Measurements from ENCODE around the gene STK11IP. TPM values are rescaled to one million over a fixed set of nuclear protein-coding genes. Genes with fewer than 3 reads are reported as not detected.
A peak's percentile ranks its signal among the peaks of the same experiment; 100 is the strongest.

STK11IP gene
- total and polyA plus RNA-seq, 2 of the 13 experiments (the other 11 are each of a cell fraction or from before 2014, with no cell fraction given), result 12.8 to 24.0 TPM

DNA sequence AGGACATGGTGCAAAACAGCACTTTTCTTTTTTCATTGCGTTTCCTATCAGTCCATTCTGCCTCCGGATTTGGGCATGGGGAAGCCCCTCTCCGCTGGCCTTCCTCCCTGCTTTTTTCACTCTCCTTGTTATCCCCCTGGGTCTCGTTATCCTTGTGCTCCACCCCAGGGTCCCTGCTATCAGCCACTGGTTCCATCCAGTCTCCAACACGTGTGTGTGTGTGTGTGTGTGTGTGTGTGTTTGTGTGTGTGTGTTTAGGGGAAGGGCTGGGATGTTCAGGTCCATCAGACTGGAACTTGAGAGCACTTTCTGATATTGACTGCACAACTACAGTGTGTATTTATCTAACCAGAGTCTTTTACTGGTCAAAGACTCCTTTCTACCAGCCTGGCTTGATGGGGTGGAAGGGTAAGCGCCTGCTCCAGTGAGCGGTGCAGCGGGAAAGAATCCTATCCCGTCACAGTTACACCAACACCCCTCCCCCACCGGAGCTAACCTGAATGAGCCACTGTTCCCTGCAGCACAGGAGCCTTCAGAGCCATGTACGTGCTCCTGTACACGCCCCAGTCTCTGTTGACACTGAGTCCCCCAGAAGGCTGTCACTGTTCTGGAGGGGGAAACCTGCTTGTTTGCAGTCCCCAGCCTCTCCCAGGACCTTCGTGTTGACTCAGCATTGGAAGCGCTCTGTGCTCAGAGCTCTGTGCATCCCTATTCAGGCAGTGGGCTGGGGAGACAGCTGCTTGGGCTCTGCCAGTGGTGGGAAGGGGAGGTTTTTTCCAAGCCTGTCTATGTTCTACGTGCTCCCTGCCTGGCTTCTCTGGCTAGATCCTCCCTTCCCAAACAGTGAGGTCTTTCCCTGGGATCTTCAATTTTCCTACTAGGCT is 20.9 kb upstream of the STK11IP start (continued):
- TF ChIP-seq, protein P1, sequence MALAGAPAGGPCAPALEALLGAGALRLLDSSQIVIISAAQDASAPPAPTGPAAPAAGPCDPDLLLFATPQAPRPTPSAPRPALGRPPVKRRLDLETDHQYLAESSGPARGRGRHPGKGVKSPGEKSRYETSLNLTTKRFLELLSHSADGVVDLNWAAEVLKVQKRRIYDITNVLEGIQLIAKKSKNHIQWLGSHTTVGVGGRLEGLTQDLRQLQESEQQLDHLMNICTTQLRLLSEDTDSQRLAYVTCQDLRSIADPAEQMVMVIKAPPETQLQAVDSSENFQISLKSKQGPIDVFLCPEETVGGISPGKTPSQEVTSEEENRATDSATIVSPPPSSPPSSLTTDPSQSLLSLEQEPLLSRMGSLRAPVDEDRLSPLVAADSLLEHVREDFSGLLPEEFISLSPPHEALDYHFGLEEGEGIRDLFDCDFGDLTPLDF (CRISPR knock-in tag; IDR thresholded peaks at IDR 0.05), result no peak
- TF ChIP-seq ZNF296 (CRISPR knock-in tag; conservative IDR thresholded peaks at IDR 0.05), result no peak
- TF ChIP-seq POGZ (CRISPR knock-in tag; IDR thresholded peaks at IDR 0.05), result peak; percentile 91
- TF ChIP-seq SRSF1 (optimal IDR thresholded peaks at IDR 0.05; ENCODE audit: low read depth, low read length), result peak; percentile 51
- peak; percentile 97 for TF ChIP-seq XRCC5 (optimal IDR thresholded peaks at IDR 0.05; ENCODE audit: low read length)
- TF ChIP-seq, protein P2, sequence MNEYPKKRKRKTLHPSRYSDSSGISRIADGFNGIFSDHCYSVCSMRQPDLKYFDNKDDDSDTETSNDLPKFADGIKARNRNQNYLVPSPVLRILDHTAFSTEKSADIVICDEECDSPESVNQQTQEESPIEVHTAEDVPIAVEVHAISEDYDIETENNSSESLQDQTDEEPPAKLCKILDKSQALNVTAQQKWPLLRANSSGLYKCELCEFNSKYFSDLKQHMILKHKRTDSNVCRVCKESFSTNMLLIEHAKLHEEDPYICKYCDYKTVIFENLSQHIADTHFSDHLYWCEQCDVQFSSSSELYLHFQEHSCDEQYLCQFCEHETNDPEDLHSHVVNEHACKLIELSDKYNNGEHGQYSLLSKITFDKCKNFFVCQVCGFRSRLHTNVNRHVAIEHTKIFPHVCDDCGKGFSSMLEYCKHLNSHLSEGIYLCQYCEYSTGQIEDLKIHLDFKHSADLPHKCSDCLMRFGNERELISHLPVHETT (CRISPR knock-in tag; conservative IDR thresholded peaks at IDR 0.05), result peak; percentile 78
- TF ChIP-seq, protein P3, sequence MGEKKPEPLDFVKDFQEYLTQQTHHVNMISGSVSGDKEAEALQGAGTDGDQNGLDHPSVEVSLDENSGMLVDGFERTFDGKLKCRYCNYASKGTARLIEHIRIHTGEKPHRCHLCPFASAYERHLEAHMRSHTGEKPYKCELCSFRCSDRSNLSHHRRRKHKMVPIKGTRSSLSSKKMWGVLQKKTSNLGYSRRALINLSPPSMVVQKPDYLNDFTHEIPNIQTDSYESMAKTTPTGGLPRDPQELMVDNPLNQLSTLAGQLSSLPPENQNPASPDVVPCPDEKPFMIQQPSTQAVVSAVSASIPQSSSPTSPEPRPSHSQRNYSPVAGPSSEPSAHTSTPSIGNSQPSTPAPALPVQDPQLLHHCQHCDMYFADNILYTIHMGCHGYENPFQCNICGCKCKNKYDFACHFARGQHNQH (CRISPR knock-in tag; IDR thresholded peaks at IDR 0.05), result peak; percentile 99
- TF ChIP-seq THAP11 (CRISPR knock-in tag; IDR thresholded peaks at IDR 0.05), result peak; percentile 83
- 0 out of 2 replicates have a peak, but pooled peaks have one; percentile 50 for TF ChIP-seq GTF2F1 (IDR thresholded peaks at IDR 0.05; ENCODE audit: low read length)
- TF ChIP-seq ZNF484 (CRISPR knock-in tag; IDR thresholded peaks at IDR 0.05; ENCODE audit: borderline replicate concordance, low read depth), result no peak
- no peak for TF ChIP-seq ZBTB40 (IDR thresholded peaks at IDR 0.05)
- peak; percentile 84; the same call in 1 of the 2 replicates for TF ChIP-seq ZBTB40 (CRISPR knock-in tag; IDR thresholded peaks at IDR 0.05)
- peak; percentile 96 for TF ChIP-seq ZKSCAN8 (CRISPR knock-in tag; IDR thresholded peaks at IDR 0.05; ENCODE audit: borderline replicate concordance)
- no peak for TF ChIP-seq ADNP (CRISPR knock-in tag; IDR thresholded peaks at IDR 0.05)

All from HepG2 (cell line).